NCI-H128 (cell line): ENCODE measurements around the gene ANXA5.
"Not testable (repeated sequence)": the region's sequence is repeated elsewhere in the genome, so short reads cannot be mapped to it uniquely, and the experiment has no call there.

Source experiments
- DNase-seq: peaks from one replicate; lab custom pipeline; 2025; ENCODE audit not compliant: unreplicated experiment; lab: John Stamatoyannopoulos, UW

ANXA5 gene

GRCh38 chr4:121696581-121697461, at the start of gene ANXA5:
ANXA5 (minus strand) TSS chr4:121696980; CDS start chr4:121696589, 391 bp downstream.
- peak; percentile 27 for DNase-seq

- no peak for DNase-seq
Observed at GRCh38 chr4:121742794-121743193, 46.0 kb upstream of the ANXA5 start.

GRCh38 chr4:121741751-121742150, 45.0 kb upstream of the ANXA5 start:
- no peak for DNase-seq

- DNase-seq: no peak
Observed at GRCh38 chr4:121740796-121741409, 44.1 kb upstream of the ANXA5 start.

GRCh38 chr4:121739575-121739974, 42.8 kb upstream of the ANXA5 start:
- no peak for DNase-seq

GRCh38 chr4:121738780-121739535, 42.2 kb upstream of the ANXA5 start:
- no peak for DNase-seq

- no peak for DNase-seq
Observed at GRCh38 chr4:121737846-121738554, 41.2 kb upstream of the ANXA5 start.

GRCh38 chr4:121736735-121737351, 40.1 kb upstream of the ANXA5 start:
- DNase-seq: no peak

GRCh38 chr4:121734571-121734970, 37.8 kb upstream of the ANXA5 start:
- DNase-seq: no peak

- DNase-seq: no peak
Observed at GRCh38 chr4:121733942-121734341, 37.2 kb upstream of the ANXA5 start.

GRCh38 chr4:121729753-121730152, 33.0 kb upstream of the ANXA5 start:
- not testable (repeated sequence) for DNase-seq

- DNase-seq: no peak
Observed at GRCh38 chr4:121728798-121729226, 32.0 kb upstream of the ANXA5 start.

- DNase-seq: no peak
Observed at GRCh38 chr4:121728066-121728465, 31.3 kb upstream of the ANXA5 start.

GRCh38 chr4:121726642-121727268, 30.0 kb upstream of the ANXA5 start:
- DNase-seq: no peak

GRCh38 chr4:121724671-121725070, 27.9 kb upstream of the ANXA5 start:
- no peak for DNase-seq

- no peak for DNase-seq
Observed at GRCh38 chr4:121721700-121722099, 24.9 kb upstream of the ANXA5 start.

GRCh38 chr4:121720109-121720508, 23.3 kb upstream of the ANXA5 start:
- DNase-seq: no peak

- no peak for DNase-seq
Observed at GRCh38 chr4:121717680-121718237, 21.0 kb upstream of the ANXA5 start.

- no peak for DNase-seq
Observed at GRCh38 chr4:121714548-121714947, 17.8 kb upstream of the ANXA5 start.

- DNase-seq: no peak
Observed at GRCh38 chr4:121712783-121713182, 16.0 kb upstream of the ANXA5 start.
